GM18505 (cell line): ENCODE measurements around the gene CDK17.

Experiments
- ATAC-seq: cut with Tn5 transposase; IDR thresholded peaks from one replicate; pipeline ENCODE4 v1.9.1; 2021; ENCODE audit not compliant: unreplicated experiment
- POLR2A ChIP-seq: IDR thresholded peaks from 4 replicates; pipeline ENCODE4 v1.6.1; 2011; ENCODE audit warnings: borderline replicate concordance; ENCODE audit not compliant: insufficient read depth, insufficient read length; ENCODE audit errors: extremely low read depth

The CDK17 gene

DNA sequence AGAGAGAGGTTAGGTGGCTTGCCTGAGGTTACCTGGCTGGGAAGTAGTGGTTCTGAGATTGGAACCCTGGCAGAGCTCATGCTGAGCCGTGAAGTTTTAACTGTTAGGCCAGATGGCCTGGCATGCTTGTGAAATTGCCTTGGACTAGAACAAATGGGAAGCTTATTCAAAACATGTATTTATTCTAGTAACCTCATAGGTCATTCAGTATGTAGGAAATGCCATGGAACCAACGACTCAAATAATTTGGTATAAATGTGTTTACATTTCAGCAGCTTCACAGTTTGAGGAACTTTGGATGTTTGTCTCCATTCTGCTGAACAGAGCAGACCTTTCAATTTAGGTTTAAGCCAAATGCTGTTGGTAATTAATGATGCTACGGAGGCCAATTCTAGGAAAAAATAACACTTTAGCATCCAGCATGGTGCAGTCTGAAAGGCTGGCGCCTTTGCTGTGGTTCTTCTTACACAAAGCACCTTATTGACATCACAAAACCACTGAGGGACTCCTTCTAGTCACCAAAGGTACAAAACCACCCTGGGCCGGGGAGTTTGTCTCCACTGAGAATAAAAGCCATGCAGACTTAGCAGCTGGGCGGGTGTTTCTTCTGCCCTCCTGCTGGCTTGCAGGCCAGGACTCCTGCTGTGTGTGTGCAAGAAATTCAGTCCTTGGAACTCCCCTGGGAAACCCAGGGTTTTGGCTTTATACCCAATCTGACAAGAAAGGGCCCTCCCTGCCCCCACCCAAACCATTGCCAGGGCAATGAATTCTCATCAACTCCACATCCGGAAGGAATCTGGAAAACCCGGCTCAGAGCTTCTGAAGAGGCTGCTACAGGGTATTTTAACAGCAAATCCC lies 141.9 kb downstream of the CDK17 start:
- TF ChIP-seq POLR2A = no peak

DNA sequence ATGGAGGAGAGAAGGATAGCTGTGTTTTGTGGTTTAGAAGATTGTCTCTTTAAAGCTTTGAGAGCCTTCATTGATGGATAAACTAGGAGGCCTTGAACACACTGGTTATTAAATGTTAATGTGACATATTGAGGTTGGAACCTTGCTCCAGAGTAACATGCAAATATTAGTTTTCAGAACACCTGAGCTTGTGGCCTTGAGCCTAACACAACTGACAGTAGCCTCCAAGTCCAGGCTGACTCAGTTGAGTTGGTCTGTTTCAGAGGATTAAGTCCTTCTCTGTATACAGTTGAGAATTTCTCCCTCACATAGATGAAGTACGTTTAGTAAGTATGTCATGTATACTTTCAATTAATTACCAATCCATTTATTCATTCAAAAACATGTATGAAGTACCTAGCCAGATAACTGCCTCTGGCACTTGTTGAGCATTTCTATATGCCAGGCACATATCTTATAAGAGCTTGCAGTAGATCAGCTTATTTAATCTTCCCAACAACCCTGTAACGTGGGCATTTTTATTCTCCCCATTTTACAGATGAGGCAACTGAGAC lies 142.6 kb downstream of the CDK17 start:
- no peak for ATAC-seq
- no peak for TF ChIP-seq POLR2A

More for the DNA sequence above, 141.9 kb downstream of the CDK17 start:
- no peak for ATAC-seq

DNA sequence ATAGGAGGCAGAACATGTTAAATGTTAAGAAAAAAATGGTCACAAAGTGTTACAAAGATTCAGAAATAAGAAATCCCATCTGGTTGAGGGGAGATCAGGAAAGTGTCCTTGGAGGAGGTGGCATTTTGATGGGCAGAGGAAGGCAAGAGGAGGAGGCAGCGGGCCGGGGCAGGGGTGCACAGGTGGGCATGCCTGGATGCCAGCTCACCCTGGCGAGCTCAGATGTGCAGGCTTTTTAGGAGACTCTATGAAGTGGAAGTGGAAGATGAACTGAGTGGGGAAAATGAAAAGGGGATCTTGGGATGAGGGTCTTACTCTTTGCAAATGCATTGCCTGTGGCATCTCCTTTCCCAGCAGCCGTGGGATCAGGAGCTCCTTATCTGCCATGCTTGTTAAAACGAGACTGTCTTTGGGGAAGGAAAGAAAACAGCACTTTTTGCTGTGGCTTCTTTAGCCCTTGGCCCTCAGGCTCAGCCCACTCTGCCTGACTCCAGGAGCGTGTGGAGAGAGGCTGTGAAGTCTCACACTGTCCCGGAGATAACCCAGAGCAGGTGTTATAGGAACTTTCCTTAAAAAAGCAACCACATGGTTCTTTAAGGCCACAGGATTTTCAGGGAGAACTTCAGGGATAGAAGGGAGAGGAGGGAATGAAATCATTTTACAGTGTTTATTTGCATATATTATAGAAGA lies 143.4 kb downstream of the CDK17 start:
- no peak for TF ChIP-seq POLR2A
- no peak for ATAC-seq

DNA sequence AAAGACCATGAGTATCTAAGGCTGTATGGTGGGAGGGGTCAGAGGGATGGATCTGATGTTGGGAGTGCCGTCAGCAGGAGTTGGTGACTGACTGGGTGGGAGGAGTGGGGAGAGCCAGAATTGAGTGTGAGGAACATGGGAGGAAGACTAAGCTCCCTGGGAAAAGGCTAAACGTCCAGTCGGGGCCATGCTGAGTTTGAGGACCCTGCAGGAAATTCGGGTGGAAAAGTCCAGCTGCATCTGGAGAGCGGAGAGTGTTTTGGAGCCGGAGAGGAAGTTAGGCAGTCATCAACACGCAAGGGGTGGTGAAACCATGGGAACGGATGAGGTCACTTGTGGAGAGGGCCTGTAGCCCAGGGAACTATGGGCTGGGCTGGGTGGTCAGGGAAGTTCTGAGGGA lies 145.2 kb downstream of the CDK17 start:
- no peak for ATAC-seq
- no peak for TF ChIP-seq POLR2A

DNA sequence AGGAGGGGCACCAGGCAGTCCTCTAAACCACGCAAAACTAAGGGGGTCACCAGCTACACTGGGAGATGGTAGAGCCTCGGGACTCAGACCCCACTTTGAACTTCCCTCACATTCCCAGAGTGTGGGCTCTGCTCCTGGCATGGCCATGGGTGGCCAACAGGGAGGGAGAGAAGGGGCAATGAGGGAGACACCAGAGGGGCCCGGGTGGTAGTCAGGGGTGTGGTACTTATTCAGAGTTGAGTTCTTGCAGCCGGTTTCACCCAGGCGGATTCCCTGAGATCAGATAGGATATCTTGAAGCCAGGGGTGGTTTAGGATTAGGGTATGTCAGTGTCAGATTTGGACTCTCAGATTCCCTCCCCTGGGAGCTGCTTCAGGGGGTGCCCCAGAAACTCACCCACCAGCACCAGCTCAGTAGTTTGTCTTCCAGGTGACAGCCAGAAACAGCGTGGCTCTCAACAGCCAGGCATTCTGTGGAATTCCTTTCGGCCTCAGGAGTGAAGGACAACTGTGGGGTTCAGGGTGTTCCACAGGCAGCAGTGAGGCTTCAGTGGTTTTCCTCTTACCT lies 150.0 kb downstream of the CDK17 start:
- ATAC-seq = no peak
- TF ChIP-seq POLR2A = no peak

DNA sequence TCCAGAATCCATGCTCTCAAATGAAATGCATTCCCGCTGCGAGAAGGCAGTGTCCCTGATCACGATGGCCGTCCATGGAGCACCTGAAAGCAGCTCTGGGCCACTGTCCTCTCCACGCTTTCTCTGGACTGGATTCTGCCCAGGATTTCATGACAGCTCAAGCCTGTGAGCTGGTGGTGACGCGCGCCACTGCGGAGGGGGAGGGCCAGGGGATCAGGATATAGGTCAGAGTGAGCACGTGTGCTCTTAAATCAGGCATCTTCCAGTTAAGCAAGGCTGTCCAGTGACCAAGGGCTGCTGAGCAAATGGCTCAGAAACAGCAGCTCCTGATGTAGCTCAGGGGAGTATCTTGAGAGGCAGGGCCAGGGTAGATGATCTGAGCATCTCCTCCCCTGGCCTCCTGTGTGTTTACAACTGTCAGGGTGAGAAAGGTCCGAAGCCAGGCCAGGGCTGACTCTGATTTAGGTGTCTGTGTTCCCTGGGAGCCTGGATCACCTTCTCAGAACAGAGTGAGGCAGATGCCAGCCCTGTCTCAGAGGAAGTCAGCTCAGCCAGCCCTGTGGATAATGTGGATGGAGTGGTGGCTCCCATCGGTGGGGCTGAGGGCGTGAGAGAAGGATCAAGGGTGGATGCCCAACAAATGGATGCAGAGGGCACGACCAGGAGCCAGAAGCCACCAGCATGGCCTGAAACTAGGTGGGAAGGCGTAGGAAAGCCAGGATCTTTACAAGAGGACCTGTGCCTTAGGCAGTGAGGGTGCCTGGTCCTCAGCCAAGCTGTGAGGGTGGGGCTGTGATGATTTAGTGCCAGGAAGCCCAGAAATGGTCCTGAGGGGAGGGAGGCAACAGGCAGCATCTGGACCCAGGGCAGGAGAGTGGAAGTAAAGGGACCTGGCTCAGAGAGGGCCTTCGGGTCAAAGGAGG lies 150.8 kb downstream of the CDK17 start:
- TF ChIP-seq POLR2A = no peak
- no peak for ATAC-seq

DNA sequence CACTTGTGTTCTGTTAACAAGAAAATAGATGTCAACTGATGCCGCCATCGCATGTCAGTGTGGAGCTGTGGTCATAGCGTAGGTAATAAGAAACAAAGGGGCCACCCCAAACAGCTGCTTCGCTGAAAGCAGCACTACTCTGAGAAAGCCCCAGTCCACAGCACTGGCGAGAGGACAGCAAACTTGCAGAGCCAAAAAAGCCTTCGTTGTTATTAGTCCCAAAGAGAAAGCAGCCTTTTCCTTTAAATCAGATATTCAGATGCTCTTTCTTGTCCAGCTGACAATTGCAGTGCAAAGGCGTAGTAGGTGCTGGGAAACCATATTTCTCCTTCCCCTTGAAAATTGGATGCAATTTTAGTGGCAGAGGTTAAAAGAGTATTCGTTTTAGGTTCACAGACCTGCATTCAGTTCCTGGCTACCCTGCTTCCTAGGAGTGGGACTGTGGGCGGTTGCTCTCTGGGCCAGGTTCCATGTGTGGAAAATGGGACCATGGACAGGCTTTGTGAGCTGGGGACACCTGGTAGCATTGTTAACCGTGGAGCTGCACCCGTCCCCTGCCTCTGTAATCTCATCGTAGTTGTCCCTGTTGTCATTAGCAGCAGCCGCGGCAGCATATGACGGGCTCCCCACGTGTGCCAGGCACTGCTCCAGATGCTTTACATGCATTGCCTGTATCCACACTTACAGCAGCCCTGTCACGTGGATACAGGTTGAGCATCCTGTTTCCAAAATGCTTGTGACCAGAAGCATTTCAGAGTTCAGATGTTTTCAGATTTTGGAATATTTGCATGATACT lies 151.9 kb downstream of the CDK17 start:
- no peak for ATAC-seq
- no peak for TF ChIP-seq POLR2A

DNA sequence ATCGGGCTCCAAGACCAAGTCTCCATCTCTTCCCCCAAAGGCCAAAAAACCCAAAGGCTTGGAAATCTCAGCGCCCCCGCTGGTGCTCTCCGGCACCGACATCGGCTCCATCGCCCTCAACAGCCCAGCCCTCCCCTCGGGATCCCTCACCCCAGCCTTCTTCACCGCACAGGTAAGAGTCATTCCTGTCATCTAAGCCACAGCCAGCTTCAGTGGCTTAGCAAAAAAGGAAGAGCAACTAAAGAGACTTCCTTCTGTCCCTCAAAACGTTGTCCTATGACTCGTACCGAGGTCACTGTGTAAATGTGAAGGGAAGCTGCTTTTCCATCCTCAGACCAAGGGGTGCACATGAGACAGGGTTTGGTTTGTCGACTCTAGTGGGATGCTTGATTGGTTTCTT lies 152.7 kb downstream of the CDK17 start:
- no peak for ATAC-seq

DNA sequence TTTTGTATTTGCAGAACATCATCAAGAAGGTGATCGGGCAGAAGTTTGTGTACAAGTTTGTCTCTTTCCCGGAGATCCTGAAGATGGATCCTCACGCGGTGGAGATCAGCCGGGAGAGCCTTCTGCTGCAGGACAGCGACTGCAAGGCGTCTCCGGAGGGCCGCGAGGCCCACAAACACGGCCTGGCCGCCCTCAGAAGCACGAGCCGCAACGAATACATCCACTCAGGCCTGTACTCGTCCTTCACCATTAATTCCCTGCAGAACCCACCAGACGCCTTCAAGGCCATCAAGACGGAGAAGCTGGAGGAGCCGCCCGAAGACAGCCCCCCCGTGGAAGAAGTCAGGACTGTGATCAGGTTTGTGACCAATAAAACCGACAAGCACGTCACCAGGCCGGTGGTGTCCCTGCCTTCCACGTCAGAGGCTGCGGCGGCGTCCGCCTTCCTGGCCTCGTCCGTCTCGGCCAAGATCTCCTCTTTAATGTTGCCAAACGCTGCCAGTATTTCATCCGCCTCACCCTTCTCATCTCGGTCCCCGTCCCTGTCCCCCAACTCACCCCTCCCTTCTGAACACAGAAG lies 153.2 kb downstream of the CDK17 start:
- no peak for ATAC-seq
- TF ChIP-seq POLR2A = no peak

More for the DNA sequence above, 152.7 kb downstream of the CDK17 start:
- no peak for TF ChIP-seq POLR2A

DNA sequence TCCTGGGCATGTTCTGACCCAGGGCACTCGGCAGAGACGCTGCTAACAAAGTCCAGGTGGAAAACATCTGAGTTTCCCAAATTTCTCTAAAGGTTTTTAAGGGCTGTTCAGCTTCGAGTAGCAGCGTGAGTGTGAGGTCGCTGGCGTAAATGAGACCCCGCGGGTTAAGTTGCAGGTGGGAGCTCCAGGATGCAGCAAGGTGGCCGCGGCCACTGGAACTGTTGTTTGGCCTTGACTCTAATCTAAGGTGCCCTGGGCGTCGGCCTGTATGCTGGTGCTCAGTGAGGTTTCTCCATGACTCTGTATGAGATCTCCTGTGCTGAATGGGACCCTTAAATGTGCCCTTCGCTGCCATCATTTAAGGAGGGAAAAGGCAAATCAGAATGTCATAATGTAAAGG lies 155.4 kb downstream of the CDK17 start:
- TF ChIP-seq POLR2A = no peak
- ATAC-seq = no peak

DNA sequence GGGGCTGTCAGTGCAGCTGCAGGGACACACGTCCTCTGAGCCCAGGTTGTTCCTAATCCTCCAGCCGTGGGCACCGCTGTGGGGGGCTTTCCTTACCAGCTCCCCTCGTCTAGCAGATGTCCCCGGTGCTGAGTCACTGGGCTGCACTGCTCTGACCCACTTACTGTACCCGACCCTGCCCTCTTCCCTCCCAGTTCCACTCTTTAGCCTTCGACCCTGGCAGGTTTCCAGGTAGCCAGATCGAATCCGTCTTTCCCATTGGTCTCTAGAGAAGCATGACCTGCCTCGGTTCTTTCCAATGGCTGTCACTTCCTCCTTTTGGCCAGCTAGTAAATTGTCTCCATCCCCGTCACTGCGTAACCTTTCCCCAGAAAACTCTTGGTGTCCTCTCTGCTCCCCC lies 157.6 kb downstream of the CDK17 start:
- TF ChIP-seq POLR2A = no peak
- ATAC-seq = no peak
